C4-2B (cell line): ENCODE measurements around the gene RABL3.
A peak's percentile ranks its signal among the peaks of the same experiment; 100 is the strongest.
"Not testable (repeated sequence)": the region's sequence is repeated elsewhere in the genome, so short reads cannot be mapped to it uniquely, and the experiment has no call there.

Experiments
- H3K27ac ChIP-seq: fragments of 450-650 bp; 2 replicates; pipeline ENCODE4 v1.5.1; 2017
- CTCF ChIP-seq: fragments of 450-650 bp; conservative IDR thresholded peaks from 2 replicates; pipeline ENCODE4 v1.5.1; 2017; ENCODE audit warnings: mild to moderate bottlenecking
- ZFX ChIP-seq: fragments of 450-650 bp; IDR thresholded peaks from 2 replicates; pipeline ENCODE4 v1.6.1; 2017

Gene RABL3

GRCh38 chr3:120681506-120682038 lies 60.7 kb downstream of the RABL3 start:
- TF ChIP-seq CTCF (no peak), ZFX (no peak)
- H3K27ac ChIP-seq: peak overlapping the region; percentile 98

GRCh38 chr3:120681018-120681417 lies 61.3 kb downstream of the RABL3 start:
- no peak for TF ChIP-seq ZFX
- no peak for TF ChIP-seq CTCF
- peak overlapping the region; percentile 98; the same call in 1 of the 2 replicates for H3K27ac ChIP-seq

GRCh38 chr3:120680193-120680894 lies 62.0 kb downstream of the RABL3 start:
- peak overlapping the region; percentile 98; the same call in 1 of the 2 replicates for H3K27ac ChIP-seq
- no peak for TF ChIP-seq ZFX
- TF ChIP-seq CTCF: no peak

GRCh38 chr3:120678984-120679383 lies 63.3 kb downstream of the RABL3 start:
- peak overlapping the region; percentile 30; the same call in 1 of the 2 replicates for H3K27ac ChIP-seq
- no peak for TF ChIP-seq CTCF
- TF ChIP-seq ZFX: no peak

- TF ChIP-seq CTCF (no peak), ZFX (no peak)
- peak overlapping the region; percentile 30; the same call in 1 of the 2 replicates for H3K27ac ChIP-seq
Observed at GRCh38 chr3:120678331-120678947, 63.9 kb downstream of the RABL3 start.

- not testable (repeated sequence) for H3K27ac ChIP-seq
Observed at GRCh38 chr3:120677193-120677592, 65.1 kb downstream of the RABL3 start.

GRCh38 chr3:120673116-120673515 lies 69.2 kb downstream of the RABL3 start:
- no peak for TF ChIP-seq CTCF
- TF ChIP-seq ZFX: no peak
- no peak overlapping the region for H3K27ac ChIP-seq
